Motor neuron (in vitro differentiated cells): ENCODE data around the gene FAM25C. TPM values are rescaled to one million over a fixed set of nuclear protein-coding genes. Genes with fewer than 3 reads are reported as not detected.
"Not testable (repeated sequence)": the region's sequence is repeated elsewhere in the genome, so short reads cannot be mapped to it uniquely, and the experiment has no call there.

Experiments
- ATAC-seq, 8 experiments: fragments of 200-7000 bp; cut with Tn5 transposase; replicated peaks in 6 of 8; 2 replicates each; pipeline ENCODE4 v1.8.0; 2021; ENCODE audit warnings: mild to moderate bottlenecking in 8 of 8, moderate library complexity in 8 of 8
- H3K27ac ChIP-seq, 2 donors: fragments of 250-450 bp; sonication (Bioruptor Pico); 2 replicates each; pipeline ENCODE4 v1.9.0; 2021; ENCODE audit warnings: antibody characterized with exemption in 2 of 2, mild to moderate bottlenecking in 2 of 2, moderate library complexity in 1 of 2
- H3K4me1 ChIP-seq, 2 donors: fragments of 250-450 bp; sonication (Bioruptor Pico); replicated peaks in 1 of 2; 2 replicates each; pipeline ENCODE4 v1.6.1; 2021; ENCODE audit warnings: antibody characterized with exemption in 2 of 2, mild to moderate bottlenecking in 2 of 2, moderate library complexity in 1 of 2
- H3K4me3 ChIP-seq, 5 donors: fragments of 250-450 bp; sonication (Bioruptor Pico); 2 replicates each; pipeline ENCODE4 v1.9.0; 2021; ENCODE audit warnings: antibody characterized with exemption in 5 of 5, mild to moderate bottlenecking in 5 of 5, moderate library complexity in 4 of 5
- WGBS, 10 experiments: fragments of 450-650 bp; shearing (Covaris generic); methylation state at CpG; one replicate each; pipeline ENCODE4 v1.0.0; 2022; 5-methylcytosine and 5-hydroxymethylcytosine counted together
- in situ Hi-C, 9 experiments: fragments of 400-800 bp; cut with MboI; loops; one replicate each; pipeline ENCODE4 v1.15.0; 2021; ENCODE audit warnings: low sequenced_read_pairs in 9 of 9, low pct_unique_long_range_greater_than_20kb in 2 of 9; ENCODE audit not compliant: unreplicated experiment in 9 of 9
- total RNA-seq, 8 experiments: library from RNA; unstranded; fragments of 300-600 nt; gene quantifications; 2 replicates each; pipeline versions ENCODE4 v1.2.3 to v1.2.4, GENCODE V29; 2022

FAM25C gene
- total RNA-seq, result not detected

DNA sequence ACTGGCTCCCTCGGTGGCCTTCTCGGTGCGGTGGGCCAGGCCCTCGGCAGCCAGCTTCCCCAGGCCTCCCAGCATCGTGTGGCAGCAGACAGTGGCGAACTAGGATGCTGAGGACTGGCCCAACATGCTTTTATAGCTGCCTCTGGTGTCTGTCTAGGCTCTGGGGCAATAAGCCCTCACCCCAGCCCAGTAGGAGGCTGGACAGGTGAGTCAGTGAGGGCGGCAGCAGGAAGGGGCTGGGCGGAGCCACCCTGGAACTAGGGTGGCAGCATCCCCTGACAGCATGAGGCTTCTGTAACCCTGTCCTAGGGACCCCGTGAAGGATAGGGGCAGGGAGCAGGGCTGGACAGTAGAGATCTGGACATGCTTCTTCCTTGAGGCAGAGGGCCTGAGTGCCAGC is at the start of gene FAM25C:
TSS of gene FAM25C (minus strand) at position 101 of the 400 bp plus-strand sequence. CDS start at position 75, 26 bp downstream.
- H3K4me3 ChIP-seq, H3K4me1 ChIP-seq, ATAC-seq, in situ Hi-C loops, H3K27ac ChIP-seq: not testable (repeated sequence)
- no CpG with 5 or more reads among the region's 9 CpGs for WGBS, 10 experiments

DNA sequence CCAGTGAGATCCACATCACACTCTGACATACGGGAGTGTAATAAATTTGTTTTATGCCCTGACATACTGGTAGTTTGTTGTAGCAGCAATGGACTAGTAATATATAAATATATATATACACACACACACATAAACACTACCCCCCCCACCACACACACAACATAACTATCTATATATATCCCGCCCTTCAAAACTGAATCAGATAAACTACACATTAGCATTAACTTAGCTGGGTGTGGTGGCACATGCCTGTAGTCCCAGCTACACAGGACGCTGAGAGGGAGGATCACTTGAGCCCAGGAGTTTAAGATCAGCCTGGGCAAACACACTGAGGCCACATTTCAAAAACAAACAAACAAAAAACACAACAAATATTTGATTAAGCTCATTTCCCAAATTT is 45.0 kb upstream of the FAM25C start:
- H3K27ac ChIP-seq, H3K4me1 ChIP-seq, H3K4me3 ChIP-seq, in situ Hi-C loops: not testable (repeated sequence)
- peak in 3 of 8 experiments; percentile 67 to 95 (median 79) for ATAC-seq
- no CpG with 5 or more reads among the region's 3 CpGs for whole genome bisulfite sequencing, 10 experiments

DNA sequence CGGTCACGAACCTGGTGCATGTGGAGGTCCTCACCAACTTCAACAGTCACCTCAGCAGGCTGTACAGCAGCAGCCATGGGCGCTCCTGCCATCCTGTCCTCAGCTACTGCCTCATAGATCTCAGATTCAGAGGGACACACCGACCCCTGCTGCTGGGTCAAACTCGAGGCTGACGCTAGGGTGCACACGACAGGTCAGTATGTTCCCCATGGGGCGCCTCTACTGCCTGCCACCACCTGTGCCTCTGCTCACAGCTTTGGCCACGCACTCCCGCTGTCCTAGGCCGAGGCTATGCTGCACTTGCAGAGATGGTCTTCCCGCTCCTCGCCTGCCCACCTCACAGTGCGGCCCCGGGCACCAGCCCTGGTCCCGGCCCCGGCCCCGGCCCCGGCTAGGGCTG is 31.8 kb upstream of the FAM25C start:
- in situ Hi-C loops, ATAC-seq, H3K27ac ChIP-seq, H3K4me1 ChIP-seq, H3K4me3 ChIP-seq: not testable (repeated sequence)
- WGBS, 10 experiments, result no CpG with 5 or more reads among the region's 19 CpGs

DNA sequence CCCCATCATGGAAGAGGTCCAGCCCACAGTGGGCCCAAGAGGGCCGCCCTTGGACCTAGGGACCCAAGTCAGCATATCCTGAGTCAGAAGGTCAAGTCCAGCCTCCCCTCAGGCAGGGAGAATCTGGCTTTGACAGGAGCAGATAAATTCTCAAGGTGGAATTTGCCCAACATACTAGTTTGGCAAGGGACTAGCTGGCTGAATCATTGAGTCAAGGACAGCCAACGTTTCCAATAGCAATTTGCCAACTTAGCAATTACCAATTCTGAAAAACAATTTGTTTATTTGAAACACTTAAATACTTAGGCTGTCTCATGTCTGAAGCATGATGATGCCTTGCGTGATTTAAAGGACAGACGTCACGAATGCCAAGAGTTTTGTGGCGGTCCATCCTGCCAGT is 2.7 kb upstream of the FAM25C start:
- no CpG with 5 or more reads among the region's 6 CpGs for WGBS, 10 experiments
- H3K4me1 ChIP-seq, H3K27ac ChIP-seq, H3K4me3 ChIP-seq, in situ Hi-C loops, ATAC-seq: not testable (repeated sequence)

DNA sequence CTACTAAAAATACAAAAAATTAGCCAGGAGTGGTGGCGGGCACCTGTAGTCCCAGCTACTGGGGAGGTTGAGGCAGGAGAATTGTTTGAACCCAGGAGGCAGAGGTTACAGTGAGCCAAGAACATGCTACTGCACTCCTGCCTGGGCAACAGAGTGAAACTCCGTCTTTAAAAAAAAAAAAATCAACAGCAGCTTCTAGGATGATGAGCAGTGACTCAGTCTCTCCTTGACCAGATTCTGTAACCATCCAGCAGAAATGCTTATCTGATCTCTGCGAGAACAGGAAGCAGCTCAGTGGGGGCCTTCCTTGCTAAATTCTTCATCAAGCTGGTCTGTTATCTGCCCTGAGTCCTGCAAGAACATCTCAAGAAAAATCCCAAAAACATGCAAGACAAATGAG is 5.5 kb downstream of the FAM25C start:
- ATAC-seq, H3K4me3 ChIP-seq, H3K27ac ChIP-seq, in situ Hi-C loops, H3K4me1 ChIP-seq: not testable (repeated sequence)
- no CpG with 5 or more reads among the region's 3 CpGs for WGBS, 10 experiments

DNA sequence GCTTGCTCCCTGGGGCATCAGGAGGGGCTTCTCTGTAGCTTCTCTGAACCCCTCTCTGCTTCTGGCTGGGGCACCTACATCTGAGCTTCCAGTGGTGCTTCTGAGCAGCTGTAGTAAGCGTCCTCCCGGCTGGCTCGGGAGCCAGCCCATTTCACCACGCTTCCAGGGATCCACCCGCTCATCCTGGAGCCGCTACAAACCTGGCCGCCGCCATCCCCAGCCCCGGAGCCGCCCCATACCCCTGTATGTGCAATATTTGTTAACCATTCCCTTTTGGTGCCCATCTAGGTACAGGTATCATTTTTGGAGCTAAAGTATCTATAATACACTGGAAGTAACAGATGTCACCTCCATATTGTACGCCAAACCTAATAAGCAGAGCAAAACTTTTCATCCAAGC is 7.0 kb downstream of the FAM25C start:
- ATAC-seq, H3K4me1 ChIP-seq, H3K4me3 ChIP-seq, in situ Hi-C loops, H3K27ac ChIP-seq: not testable (repeated sequence)
- no CpG with 5 or more reads among the region's 11 CpGs for WGBS, 10 experiments

DNA sequence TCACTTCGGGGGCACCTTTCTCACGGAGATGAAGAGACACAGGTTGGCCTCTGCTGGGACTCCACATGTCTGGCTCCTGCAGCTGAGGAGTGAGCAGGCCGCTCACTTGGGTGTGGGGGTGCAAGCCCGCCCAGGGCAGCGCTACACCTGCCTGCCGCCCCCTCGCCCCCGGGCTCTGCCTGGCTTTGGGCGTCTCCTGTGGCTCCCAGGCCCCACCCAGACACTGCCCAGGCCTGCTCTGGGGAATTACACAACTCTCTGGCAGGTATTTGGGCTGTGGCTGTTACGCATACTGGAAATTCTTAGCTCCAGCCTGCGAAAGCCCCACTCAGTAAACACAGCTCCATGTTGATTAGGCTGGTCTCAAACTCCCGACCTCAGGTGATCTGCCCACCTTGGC is 7.9 kb downstream of the FAM25C start:
- H3K27ac ChIP-seq, H3K4me3 ChIP-seq, in situ Hi-C loops, H3K4me1 ChIP-seq: not testable (repeated sequence)
- WGBS, 10 experiments, result no CpG with 5 or more reads among the region's 12 CpGs
- ATAC-seq, result peak in 2 of 8 experiments; percentile 30 to 52

DNA sequence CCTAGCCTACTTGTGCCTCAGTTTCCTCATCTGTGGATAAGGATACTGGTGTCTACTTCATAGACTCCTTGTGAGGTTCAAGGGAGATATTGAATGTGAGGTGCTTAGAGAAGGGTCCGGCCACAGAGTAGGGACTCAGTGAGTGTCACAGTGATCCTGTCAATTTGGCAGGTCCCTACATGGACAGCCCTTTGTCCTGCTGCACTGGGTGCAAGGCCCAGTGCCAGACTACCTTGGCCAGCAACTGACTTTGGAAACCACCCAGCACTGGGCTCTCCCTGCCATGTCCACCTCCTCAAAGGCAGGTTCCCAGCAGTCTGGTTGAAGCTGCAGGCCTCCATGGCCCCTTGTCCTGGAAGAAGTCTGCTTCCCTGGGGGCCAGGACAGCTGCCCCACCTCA is 9.5 kb downstream of the FAM25C start:
- H3K27ac ChIP-seq, in situ Hi-C loops, H3K4me1 ChIP-seq, H3K4me3 ChIP-seq, ATAC-seq: not testable (repeated sequence)
- no CpG with 5 or more reads among the region's 1 CpG for WGBS, 10 experiments

DNA sequence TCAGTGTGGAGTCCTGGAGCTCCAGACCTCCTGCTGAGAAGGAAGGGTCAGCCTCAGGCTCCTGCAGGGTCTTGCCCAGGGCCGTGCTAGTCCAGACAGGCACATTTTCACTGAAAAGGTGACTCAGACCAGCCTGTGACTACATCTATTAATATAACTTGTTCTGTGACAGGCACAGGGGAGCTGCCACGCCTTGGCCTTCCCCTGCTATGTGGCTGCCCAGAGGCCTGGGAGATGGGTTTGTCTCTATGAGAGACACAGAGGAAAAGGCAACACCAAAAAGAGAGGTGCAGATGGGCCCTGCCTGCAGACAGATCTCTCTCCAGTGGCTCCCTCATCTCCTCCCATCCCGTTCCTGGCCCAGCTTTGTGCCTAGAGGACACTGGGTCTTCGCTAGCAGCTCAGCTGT is 10.0 kb downstream of the FAM25C start:
- in situ Hi-C loops, H3K27ac ChIP-seq, H3K4me3 ChIP-seq, H3K4me1 ChIP-seq: not testable (repeated sequence)
- WGBS, 10 experiments, result no CpG with 5 or more reads among the region's 4 CpGs
- ATAC-seq, result peak in 1 of 8 experiments; percentile 38

DNA sequence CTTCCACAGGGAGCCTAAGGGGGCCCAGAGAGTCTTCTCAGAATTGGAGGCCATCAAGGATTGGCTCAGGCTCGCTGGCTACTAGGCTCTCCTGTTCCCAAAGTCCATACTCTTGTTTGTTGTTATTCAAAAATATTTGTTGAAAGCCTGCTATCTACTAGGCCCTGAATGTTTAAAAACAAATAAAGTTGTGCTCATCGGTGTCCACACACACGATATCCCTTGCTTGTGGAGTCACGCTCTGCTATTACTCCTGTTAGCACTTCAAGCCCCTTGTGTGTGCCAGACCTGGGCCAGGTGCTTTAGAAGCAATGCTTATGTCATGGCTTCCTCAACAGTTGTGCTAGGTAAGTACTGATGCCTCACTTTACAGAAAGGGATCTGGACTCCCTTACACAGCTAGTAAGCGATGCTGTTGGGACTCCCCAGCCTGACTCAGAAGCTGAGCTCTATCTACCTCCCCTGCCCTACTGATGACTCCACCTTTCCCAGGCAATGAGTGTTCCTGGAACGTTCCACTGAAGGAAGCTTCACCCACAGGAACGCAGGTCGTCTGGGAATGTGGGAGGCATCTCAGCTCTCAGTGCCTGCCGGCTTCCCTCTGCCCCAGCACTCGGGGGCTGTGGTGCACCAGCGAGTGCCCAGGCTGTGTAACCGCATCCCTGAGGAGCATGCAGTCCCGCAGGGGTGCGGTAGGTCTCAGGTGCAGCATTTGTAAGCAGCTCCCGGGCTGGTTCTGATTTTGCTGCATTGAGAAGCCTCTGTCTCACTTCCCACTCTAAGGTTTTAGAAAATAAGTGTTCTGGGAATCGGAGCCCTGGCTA is 10.7 kb downstream of the FAM25C start:
- no CpG with 5 or more reads among the region's 16 CpGs for WGBS, 10 experiments
- H3K4me1 ChIP-seq, H3K4me3 ChIP-seq, in situ Hi-C loops, H3K27ac ChIP-seq: not testable (repeated sequence)
- peak in 1 of 8 experiments; percentile 3 for ATAC-seq

DNA sequence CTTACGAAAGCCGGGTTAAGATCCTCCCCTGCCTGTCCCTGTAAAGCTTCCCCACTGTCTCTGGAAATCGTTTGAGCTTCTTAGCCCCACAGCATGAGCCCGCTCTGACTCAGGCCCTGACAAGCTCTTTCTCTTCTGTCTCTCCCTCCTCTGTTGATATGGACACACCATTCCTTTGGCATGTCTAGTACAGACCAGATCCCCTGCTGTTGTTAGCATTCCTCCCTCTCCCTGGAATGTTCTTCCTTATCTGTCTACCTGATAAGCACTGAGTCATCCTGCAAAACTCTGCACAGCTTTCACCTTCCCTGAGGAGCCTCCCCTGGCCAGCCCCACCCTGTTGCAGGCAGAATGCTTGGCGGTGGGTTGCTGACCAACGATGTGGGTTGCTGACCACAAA is 11.6 kb downstream of the FAM25C start:
- ATAC-seq, result peak in 2 of 8 experiments; percentile 12 to 18
- H3K4me3 ChIP-seq, H3K27ac ChIP-seq, H3K4me1 ChIP-seq, in situ Hi-C loops: not testable (repeated sequence)
- WGBS, 10 experiments, result no CpG with 5 or more reads among the region's 6 CpGs

DNA sequence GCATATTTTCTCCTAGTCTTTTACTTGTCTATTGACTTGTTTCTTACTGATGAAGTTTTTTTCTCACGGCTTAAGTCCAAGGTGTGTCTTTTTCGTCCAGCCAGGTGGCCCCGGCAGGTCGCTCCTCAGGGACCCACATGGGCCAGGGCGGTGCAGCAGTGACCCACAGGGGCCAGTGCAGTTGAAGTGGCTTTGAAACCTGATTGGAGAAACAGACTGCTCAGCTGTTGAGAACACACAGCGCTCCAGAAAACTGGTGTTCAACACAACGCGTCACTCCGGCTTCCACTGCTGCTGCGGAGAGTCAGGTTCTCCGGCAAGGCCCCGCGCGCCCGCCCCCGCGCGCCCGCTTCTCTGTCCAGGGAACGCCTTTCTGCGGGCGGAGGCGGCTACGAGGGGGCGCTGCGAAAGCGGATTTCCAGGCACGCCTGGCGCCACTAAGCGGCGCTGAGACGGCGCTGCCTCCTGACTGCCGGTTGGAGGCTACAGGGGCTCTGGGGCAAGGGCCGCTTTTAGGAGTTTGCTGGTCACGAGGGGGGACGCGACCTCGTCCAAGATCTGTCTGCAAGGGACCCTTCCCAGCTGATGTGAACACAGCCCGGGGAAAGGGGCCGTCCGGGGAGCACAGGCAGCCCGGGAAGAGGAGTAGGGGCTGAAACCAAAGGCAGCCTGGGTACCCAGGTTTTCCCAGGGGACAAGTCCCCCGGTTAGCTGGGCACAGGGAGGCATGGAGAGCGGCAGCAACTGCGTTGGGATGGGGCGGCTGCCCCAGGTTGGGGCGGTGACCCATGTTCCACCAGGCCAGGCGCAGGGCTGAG is 13.0 kb downstream of the FAM25C start:
- H3K4me1 ChIP-seq, H3K27ac ChIP-seq, in situ Hi-C loops, H3K4me3 ChIP-seq: not testable (repeated sequence)
- ATAC-seq, result peak; percentile 60 to 96 (median 94)
- WGBS, 10 experiments, result no CpG with 5 or more reads among the region's 49 CpGs

DNA sequence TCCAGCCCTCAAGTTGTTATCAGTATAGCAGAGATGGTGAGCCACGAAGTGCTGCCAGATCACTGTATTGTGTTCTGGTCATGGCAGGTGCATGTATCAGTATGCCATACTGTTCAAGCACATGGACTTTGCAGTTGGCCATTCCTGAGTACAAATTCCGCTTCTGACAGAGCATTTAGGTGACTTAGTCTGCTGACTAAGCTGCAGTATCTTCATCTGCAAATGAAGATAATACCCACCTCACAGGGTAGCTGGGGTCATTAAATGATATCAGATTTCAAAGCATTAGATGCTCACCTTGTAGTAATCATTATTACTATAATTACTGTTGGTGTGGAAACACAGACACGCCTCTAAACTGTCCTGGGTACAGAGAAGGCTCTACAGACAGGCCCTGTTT is 24.2 kb downstream of the FAM25C start:
- H3K4me1 ChIP-seq, ATAC-seq, H3K27ac ChIP-seq, H3K4me3 ChIP-seq, in situ Hi-C loops: not testable (repeated sequence)
- WGBS, 10 experiments, result no CpG with 5 or more reads among the region's 3 CpGs

DNA sequence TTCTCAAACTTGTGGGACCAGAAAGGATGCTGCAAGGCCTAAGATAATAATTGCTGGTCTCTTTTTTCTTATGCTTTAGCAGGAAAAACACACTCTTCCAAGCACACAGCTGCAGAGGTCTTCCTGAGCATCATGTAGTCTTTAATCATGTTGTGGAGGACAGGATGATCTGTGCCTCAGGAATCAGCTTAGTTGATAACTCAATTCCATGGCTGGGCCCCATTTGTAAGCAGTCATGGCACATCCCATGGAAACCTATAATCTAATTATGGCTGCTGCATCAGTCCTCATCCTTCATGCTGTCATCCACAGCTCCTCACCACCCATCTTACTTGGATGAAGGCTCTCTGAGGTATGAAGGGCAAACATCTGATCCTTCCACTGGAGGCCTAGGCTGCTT is 26.5 kb downstream of the FAM25C start:
- in situ Hi-C loops, H3K4me1 ChIP-seq: not testable (repeated sequence)
- peak in 1 of 8 experiments; percentile 96 for ATAC-seq

More for the DNA sequence above, 26.5 kb downstream of the FAM25C start:
- H3K27ac ChIP-seq, H3K4me3 ChIP-seq: not testable (repeated sequence)
